Activated CD4-positive, alpha-beta T cell treated with anti-CD3 and anti-CD28 coated beads, Interleukin-2, amount 50 U/mL, for 1 hour (primary cell): ENCODE results near the gene TSPAN6.
A peak's percentile ranks its signal among the peaks of the same experiment; 100 is the strongest.

Source experiments
- DNase-seq: peaks from one replicate; pipeline ENCODE4 v3.0.0-alpha.2; 2020

TSPAN6 gene

DNA sequence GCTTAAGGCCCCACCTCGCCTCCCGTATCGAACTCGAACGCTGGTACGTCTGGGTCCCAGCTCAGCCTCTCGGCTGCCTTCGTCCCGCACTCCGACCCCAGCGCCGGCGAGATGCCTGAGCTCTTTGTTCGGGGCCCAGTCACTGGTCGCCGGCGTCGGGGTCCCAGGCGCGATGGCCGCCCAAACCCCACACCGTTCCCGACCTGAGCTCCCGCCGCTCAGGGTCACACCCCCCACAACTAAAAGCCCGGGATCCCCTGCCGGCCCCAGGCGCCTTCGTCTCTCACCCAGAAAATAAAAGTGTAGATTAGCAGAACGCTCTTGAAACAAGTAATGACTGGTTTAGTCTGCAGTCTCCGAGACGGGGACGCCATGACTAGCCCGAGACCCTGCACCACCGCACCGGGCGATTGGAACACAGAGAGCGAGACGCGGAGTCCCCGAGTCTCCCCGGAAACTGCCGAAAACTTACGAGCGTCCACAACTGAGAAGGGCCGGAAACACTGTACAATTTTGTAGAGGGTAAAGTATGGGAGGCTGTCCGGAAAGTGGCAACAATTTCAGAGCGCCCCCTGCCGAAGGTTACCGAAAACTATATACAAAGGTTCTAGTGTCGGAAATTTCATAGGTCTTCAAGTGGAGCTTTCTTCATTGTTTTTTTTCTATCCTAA, at the start of gene TSPAN6:
TSS of gene TSPAN6 (minus strand) at position 486 of the 671 bp plus-strand sequence. CDS start at position 374, 112 bp downstream.
- peak; percentile 70 for DNase-seq

GRCh38 chrX:100685997-100686305, 49.3 kb upstream of the TSPAN6 start:
- no peak for DNase-seq

GRCh38 chrX:100685284-100685996, 48.8 kb upstream of the TSPAN6 start:
- DNase-seq = peak; percentile 47

DNA sequence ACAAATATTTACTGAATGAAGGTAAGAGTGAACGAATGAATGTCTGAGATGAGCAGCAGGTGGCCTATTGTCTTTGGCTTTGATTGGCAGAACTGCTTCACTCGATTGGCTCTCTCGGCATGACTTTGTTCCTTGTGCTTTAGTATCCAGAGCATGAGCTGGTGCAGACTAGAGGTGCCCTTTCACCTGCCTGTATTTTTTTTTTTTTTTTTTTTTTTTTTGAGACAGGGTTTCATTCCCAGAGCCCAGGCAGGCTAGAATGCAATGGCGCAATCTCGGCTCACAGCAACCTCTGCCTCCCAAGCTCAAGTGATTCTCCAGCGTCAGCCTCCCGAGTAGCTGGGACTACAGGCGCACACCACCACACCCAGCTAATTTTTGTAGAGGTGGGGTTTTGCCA, 46.3 kb upstream of the TSPAN6 start:
- DNase-seq = no peak

GRCh38 chrX:100681599-100681998, 45.0 kb upstream of the TSPAN6 start:
- DNase-seq = no peak

- DNase-seq = no peak
Measured at GRCh38 chrX:100680756-100681155, 44.1 kb upstream of the TSPAN6 start.

DNA sequence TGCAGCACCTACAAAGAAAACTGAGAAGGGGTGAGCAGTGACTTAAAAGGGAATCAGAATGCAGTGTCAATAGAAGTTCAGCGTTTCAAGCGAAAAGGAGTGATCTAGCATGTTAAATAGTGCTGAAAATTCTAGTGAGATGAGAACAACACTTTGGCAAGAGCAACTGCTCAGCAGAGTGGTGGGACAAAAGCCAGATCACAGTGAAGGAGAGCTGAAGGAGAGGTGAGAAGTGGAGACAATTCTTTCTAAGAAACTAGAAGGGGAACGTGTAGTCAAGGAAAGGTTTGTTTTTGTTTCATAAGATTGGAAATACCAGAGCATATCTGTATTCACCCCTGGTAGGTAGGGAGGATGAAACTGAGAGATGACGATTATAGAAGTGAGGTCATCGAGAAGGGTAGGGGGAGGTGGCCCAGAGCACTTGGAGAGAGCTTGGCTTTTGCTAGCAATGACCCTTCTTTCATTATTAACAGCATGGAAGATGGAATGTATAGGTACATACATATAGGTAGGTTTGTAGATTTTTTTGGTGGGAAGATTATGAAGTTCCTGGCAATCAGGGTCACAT, 41.1 kb upstream of the TSPAN6 start:
- no peak for DNase-seq

DNA sequence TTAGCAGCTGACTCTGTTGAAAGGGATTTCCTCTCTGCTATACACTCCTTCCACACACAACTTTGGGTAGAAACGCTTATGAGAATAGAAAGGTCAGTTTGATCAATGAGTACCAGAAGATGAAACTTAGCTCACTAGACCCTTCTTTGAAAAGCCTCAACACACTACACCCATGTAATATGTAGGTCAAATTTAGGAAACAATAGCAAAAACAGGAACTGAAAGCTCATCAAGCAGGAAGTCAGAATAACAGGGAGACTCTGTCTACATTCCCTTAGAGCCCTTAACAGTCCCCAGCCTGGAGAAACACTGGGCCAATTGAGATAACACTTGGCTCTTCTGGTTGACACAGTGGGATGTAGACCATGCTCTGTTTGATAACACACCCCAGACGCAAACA, 38.1 kb upstream of the TSPAN6 start:
- DNase-seq = no peak

GRCh38 chrX:100673397-100673953, 36.9 kb upstream of the TSPAN6 start:
- no peak for DNase-seq

GRCh38 chrX:100672966-100673365, 36.4 kb upstream of the TSPAN6 start:
- DNase-seq = no peak

GRCh38 chrX:100663642-100664041, 27.0 kb upstream of the TSPAN6 start:
- DNase-seq = no peak

DNA sequence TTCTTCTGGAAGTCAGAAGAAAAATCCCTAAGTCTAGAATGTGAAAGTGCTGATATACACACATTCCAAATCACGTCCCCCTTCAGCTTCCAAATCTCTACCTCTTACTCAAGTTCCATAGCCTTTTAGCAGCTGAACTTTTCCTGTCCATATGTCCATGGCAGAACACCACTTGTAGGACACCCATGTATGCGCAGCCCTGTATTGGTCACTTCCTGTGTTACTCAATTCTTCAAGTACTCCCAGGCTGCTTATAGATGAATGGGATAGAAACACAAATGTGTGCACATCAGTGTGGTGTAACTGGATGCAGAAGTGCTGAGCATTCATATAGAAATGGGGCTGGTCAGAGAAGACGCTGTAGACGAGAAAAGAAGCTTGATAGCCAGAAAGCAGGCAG, 26.2 kb upstream of the TSPAN6 start:
- DNase-seq = no peak

DNA sequence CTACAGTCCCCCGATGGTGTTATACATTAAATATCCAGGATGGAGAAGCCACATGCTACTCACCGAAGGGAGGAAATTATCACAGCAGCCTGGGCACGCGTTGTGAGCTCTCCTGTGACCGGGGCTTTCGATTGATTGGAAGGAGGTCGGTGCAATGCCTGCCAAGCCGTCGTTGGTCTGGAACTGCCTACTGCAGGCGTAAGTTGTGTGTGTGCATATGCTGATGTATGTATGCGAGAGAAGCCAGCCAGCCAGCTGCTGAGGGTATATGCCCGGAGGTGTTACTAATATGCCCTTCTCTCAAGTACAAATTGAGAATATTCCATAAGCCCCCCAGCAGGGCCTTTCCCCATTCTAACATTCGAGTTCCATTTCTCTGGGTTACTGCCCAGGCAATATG, 25.6 kb upstream of the TSPAN6 start:
- no peak for DNase-seq

DNA sequence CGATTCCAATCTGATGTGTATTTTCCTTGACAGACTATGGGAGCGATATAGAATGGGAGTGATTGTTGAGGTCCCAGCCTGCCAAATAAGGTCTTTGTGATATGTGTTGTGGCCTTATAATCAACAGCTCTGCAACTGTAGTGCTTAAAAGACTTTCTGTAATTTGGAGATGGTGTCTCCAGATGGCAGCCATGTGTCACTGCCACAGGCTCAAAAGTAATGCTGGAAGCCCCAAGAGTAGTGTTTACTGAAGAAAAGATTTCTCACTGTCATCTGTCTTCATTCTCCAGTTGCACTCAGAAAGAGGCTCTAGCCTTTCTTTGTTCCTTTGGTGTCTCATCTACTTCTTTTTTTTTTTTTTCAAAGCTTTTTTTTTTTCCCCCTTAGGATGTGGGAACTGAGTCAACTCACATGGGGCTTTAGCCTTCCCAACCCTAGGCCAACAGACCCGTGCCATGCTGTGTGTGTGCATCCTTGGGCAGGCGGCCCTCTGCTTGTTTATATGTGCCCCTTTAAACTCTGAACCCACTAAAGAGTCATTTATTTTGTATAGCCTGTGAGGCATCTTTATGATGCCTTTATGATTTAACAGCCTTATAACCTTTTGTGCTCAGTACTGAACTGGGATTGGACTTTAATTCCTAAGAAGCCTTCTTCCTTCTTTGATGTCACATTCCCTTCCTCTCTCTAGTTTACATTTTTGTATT, 23.0 kb upstream of the TSPAN6 start:
- no peak for DNase-seq

DNA sequence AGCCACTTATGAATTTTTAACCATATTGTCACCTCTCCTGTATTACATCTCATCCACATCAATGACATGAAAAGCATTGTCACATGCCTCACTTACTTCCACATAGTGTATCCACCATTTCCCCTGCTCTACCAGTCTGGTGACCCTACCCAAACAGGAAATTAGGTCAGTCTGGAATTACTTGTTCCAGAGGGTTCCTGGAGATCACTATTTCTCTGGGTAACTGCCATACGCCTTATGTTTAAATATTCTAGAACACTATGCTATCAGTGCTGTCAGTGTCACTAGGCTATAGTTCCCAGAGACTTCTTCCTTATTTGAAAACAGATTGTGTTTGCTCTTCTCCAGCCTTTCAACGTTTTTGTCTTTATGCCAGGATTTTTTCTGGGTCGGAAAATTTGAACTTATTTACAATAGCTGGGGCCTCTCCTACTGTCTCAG, 22.4 kb upstream of the TSPAN6 start:
- no peak for DNase-seq

DNA sequence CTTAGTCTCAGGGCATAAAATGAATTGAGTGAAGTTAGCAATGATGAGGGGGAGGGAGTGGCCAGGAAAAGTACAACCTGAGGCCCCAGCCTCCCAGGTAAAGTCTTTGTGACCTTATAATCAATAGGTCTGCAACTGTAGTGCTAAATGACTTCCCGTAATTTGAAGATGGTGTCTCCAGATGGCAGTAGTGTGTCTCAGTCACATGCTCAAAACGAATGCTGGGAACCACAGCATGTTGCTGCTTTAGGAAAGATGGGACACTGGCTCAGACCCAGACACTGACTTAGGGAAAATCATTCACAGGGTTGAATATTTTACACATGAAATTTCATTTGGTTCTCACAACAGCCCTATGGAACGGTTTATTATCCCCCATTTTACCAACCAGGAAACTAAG, 17.7 kb upstream of the TSPAN6 start:
- no peak for DNase-seq

- DNase-seq = no peak
Measured at GRCh38 chrX:100652266-100652665, 15.7 kb upstream of the TSPAN6 start.

DNA sequence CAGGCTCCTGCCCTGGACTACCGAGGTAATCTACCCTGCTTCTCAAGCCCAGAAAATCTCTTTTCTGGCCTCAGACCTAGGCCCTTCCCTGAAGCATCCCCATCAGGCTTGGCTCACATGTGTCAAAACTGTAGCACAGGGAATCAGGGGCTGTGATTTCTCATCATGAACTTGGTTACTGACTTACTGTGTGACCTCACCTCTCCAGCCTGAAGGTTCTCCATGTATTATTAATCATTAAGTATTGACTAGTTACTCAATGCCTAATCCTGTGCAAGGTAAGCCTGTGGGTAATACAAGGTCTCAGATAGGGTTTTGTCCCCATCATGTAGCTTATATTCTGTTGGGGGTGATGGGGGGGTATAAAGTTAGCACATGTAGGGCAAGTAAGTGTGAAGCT, 14.2 kb upstream of the TSPAN6 start:
- no peak for DNase-seq

- no peak for DNase-seq
Measured at GRCh38 chrX:100649550-100650356, 13.1 kb upstream of the TSPAN6 start.

- DNase-seq = no peak
Measured at GRCh38 chrX:100648458-100649417, 12.1 kb upstream of the TSPAN6 start.

DNA sequence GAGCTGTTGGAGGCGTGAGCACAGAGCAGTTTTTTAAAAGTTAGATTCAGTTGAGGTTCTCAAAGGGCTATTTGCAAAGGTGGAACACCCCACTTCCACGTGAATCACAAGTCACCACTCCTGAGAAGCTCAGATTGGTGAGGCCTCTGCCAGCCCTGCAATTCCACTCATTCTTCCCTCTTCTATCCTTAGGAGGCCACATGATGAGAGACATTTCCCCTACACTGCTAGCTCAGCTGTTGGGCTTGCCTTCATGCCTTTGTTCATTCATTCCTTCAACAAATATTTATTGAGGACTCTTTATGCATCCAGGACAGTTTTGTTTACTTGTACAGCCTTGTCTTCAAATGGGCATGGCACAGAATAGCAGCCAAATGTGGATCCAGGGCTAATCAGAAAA, 11.1 kb upstream of the TSPAN6 start:
- DNase-seq = no peak
